HG03097 (cell line): Measurements from ENCODE around the gene DHH.
"Not testable (repeated sequence)": the region's sequence is repeated elsewhere in the genome, so short reads cannot be mapped to it uniquely, and the experiment has no call there.

Experiments used
- ATAC-seq: cut with Tn5 transposase; IDR thresholded peaks from one replicate; pipeline ENCODE4 v1.9.1; 2021; ENCODE audit not compliant: unreplicated experiment, low FRiP score

DHH gene

DNA sequence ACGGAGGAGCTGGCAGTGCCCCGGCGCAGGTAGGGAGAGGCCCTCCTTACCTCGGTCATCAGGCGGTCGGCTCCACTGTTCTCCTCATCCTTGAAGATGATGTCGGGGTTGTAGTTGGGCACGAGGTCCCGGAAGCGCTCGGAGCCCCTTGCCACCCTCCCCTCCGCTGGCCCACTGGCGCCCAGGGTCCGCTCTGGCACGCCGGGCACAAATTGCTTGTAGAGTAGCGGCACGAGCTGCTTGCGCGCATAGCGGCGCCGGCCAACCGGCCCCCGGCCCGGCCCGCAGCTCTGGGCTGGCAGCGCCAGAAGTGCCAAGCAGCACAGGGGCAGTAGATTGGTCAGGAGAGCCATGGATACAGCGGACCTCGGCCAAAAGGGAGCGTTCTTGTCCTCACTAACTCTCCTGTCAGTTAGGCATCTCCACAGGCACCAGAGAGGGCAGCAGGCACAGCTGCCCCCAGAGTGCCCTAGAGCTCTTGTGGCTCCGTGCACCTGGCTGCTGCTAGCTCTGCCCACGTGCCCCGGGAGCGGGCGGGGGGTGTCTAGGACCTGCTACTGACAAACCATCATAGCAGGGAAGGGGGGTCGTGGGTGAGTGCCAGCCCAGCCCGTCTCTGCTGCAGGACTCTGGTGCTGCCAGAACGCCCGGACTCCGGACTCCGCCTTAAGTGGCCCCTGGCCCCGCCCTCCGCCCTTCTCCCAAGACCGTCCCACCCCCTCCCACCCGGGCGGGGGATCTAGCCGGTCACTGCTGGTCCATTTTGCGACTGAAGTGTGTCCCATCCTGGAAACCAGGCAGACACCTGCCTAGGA, at the start of gene DHH:
TSS of gene DHH (minus strand) at position 642 of the 815 bp plus-strand sequence. CDS start at position 353, 289 bp downstream.
- no peak for ATAC-seq

DNA sequence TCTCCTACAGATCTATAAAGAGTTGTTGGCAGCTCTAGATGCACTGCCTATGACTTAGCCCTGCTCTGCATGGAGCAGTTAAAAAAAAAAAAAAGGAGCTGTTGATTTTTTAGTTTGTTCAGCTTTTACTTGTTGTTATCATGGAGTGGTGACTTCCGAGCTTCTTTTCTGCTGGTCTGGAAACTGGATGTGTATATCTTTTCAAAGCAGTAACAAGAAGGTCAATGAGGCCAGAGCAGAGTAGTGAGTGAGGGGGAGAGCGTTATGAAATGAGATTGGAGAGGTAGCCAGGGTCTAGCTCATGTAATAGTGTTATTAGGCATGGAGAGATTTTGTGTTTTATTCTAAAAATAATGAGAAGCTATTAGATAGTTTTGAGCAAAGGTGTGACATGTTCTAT, 49.8 kb upstream of the DHH start:
- no peak for ATAC-seq

DNA sequence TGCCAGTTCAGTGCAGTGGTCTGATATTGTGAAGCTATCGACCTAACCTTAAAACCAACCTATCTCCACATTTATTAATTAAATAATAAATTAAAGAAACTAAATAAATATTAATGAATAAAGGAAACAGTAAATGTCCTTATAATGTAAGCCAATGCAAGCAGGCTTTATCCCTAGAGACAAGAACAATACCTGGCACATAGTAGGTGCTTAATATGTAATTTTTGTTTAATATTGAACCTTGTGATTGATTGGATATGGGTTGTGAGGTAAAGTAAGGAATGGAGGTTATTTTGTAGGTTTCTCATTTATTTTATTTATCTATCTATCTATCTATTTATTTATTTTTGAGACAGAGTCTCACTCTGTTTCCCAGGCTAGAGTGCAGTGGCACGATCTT, 44.4 kb upstream of the DHH start:
- ATAC-seq: no peak

DNA sequence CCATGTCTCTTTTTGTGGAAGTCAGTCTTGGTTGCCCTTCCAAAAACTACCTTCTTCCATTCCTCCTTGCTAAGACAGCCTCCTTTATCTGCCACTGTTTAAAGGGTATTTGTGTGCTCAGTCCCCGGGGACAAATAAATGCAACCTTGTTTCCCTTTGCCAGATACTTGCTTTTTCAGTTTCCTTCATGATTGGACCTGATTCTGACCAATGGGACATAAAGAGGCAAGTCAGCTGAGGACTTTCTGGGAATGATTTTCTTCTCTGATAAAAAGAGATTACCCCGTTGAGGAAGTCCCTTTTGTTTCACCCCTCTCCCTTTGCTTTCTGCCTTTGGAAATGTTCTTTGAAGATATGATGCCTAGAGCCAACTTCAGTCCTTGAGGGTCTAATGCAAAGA, 44.0 kb upstream of the DHH start:
- no peak for ATAC-seq

DNA sequence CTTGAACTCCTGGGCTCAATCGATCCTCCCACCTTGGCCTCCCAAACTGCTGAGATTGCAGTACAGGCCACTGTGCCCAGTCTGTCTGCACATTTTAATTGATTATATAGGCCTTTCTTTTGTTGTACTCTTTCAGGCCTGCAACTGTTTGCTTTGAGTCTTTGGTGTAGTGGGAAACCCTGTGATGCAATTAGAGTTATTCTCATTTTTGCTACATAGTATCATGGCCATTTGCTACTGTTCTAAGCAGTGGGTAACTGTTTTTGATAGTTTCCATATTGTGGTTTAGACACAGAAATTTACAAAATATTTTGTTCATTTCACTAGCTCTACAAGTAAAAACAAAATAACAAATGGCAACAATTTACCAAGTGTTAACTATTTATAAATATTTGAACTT, 42.9 kb upstream of the DHH start:
- no peak for ATAC-seq

DNA sequence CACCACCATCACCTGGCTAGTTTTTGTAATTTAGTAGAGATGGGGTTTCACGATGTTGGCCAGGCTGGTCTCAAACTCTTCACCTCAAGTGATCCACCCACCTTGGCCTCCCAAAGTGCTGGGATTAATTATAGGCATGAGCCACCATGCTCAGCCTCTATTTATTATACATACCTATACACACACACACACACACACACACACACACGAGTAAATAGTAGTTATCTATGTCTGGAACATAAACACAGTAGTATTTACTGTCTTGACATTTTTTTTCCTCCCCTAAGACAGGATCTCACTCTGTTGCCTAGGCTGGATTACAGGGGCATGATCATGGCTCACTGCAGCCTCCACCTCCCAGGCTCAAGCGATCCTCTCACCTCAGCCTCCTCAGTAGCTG, 42.4 kb upstream of the DHH start:
- not testable (repeated sequence) for ATAC-seq

DNA sequence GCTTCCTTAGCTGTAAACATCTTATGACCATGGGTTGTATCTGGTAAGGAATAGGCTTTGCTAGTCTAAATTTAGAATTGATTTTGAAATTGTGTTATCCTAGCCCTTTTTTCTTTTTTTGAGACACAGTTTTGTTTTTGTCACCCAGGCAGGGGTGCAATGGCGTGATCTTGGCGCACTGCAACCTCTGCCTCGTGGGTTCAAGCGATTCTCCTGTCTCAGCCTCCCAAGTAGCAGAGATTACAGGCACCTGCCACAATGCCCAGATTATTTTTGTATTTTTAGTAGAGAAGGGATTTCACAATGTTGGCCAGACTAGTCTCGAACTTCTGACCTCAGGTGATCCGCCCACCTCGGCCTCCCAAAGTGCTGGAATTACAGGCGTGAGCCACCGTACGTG, 39.0 kb upstream of the DHH start:
- no peak for ATAC-seq

DNA sequence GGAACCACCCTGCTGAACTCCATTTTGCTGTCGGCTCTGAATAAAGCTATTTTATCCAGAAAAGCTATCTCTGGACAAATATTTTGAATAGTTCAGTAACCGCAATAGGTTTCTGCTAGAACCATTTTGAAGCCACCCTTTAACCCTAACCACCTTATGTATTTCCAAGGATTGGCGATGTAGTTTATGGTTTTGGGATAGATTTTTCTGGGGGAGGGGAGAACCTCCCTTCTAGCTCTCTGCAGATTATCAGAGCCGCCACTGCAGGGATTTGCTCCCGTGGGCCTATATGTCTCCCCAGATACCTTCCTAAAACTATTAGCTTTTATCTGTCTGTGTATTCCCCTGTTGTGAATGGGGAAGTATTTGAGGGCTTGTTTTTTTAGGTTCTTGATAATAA, 38.4 kb upstream of the DHH start:
- ATAC-seq: no peak

DNA sequence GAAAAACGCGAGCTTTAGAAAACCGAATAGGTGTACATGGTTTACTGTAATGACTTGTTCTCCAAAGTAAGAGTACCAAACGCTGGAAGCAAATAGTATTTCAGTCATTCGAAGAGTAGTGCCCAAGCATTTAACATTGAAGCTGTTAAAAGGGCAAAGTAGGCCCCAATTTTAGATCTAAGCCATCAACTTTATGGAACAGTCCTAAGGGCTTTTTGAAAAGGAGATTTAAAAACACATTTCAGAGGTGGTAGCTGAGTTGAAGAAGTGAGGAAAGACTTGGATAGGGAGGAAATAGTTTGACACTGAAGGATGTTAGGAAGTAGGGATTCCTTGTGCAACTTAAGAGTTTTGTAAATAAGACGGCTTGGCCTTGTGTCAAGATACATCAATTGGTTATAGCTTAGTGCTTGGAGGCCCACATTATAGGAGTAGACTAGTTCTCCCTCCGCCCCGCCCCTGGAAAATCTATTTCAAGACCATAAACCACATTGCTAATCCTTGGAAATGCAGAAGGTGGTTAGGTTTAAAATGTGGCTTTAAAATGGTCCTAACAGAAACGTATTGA, 37.4 kb upstream of the DHH start:
- no peak for ATAC-seq

DNA sequence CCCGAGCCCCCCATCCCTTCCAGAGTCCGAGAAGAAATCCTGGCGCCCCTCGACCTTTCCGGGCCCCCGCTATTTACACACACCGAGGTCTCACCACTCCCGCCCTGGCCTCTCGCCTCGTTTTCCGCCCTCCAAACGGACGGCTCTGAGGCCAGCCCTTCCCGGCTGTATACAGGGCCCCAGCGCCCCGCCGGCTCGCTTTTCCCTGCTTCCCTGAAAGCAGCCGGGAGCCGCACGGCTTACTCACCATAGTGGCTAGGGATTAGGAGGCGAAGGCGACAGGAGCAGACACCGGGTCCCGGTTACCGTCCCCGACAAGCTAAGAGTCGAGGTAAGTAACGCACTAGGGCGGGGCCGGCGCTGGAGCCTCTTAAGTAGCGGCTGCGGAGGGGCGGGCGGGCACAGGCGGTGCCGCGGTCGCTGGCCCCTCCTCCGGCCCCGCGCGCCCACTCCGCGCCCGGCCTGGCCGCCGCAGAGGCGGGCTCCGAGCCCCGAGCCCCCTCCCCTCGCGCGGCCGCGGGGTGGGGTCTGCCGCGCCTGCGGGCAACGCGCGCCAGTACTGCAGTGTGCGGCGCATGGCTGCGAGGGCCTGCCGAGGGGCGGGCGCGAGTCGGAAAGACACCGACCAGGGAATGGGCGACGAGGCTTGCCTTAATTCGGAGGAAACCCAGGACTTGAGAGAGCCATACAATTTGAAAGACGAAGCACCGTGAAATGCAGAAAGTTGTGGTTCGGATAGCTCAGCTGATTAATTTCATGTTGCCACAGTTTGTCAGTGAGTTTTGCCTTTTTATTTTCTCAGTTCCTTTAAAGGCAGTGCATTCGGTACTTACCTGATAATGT, 36.7 kb upstream of the DHH start, which contains the start of gene TUBA1B:
TSS of gene TUBA1B (minus strand) at position 345 of the 843 bp plus-strand sequence. CDS start at position 250, 95 bp downstream.
- peak; percentile 75 for ATAC-seq

DNA sequence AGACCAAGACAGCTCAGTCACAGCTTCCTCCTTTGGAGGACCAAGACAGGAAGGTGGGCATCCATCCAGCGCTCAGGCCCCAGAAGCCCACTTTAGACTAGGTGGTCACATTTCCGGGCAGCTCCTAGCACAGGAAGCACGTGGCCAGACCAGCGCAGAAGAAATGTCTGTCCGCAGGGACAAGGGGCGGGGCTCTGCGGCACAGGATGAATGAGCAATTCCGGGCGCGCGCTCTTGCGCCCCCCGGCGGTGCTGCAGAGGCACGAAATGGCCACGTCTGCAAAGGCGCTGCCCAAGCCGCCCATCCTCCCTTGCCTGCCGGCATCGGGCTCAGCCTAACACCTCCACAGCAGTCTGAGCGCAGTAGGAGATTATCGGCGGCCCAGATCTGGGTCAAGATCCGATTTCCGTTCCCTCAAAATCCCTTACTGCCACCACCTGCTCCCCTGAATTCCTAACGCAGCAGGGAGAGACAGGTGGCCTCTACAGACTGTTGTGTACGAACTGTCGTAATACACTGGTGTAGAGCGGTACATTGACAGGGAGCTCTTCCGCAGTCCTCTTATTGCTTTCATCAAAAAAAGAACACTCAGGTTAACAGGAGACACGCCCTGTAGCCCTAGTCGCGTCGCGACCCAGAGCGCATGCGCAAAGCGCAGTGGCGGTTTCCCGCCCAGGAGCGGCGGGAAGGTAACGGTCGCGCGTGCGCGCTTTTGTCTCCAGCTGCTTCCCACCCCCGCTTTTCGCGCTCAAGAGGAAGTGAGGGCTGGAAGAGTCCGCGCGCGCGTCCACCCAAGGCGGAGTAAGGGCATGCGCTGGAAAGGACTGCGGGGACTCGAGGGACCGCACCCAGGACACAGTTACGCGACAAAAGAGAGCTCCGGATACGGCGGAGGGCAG, 35.8 kb upstream of the DHH start:
- ATAC-seq: peak; percentile 42

DNA sequence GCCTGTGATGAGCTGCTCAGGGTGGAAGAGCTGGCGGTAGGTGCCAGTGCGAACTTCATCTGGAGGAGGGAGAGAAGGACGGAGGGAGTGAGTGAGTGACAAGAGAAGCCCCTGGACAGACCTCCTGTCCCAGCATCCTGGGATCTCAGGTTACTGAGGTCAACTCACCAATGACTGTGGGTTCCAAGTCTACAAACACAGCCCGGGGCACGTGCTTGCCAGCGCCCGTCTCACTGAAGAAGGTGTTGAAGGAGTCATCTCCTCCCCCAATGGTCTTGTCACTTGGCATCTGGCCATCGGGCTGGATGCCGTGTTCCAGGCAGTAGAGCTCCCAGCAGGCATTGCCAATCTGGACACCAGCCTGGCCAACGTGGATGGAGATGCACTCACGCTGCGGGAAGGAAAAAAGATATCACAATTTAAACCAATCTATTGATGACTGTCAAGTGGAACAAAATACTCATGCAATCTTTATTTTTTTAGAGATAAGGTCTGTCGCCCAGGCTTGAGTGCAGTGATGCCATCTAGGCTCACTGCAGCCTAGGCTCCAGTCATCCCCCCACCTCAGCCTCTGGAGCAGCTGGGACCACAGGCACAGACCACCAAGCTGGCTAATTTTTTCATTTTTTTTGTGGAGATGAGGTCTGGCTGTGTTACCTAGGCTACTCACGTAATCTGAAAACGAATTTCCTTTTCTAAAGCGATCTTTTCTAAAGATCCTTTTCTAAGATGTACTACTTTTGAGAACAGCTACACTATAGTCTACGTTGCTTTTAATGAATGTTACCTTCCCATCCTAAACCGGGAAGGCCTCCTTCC, 34.9 kb upstream of the DHH start:
- no peak for ATAC-seq

DNA sequence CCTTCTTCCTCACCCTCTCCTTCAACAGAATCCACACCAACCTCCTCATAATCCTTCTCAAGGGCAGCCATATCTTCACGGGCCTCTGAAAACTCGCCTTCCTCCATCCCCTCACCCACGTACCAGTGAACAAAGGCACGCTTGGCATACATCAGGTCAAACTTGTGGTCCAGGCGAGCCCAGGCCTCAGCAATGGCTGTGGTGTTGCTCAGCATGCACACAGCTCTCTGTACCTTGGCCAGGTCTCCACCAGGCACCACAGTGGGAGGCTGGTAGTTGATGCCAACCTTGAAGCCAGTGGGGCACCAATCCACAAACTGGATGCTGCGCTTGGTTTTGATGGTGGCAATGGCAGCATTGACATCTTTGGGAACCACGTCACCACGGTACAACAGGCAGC, 33.4 kb upstream of the DHH start:
- not testable (repeated sequence) for ATAC-seq

DNA sequence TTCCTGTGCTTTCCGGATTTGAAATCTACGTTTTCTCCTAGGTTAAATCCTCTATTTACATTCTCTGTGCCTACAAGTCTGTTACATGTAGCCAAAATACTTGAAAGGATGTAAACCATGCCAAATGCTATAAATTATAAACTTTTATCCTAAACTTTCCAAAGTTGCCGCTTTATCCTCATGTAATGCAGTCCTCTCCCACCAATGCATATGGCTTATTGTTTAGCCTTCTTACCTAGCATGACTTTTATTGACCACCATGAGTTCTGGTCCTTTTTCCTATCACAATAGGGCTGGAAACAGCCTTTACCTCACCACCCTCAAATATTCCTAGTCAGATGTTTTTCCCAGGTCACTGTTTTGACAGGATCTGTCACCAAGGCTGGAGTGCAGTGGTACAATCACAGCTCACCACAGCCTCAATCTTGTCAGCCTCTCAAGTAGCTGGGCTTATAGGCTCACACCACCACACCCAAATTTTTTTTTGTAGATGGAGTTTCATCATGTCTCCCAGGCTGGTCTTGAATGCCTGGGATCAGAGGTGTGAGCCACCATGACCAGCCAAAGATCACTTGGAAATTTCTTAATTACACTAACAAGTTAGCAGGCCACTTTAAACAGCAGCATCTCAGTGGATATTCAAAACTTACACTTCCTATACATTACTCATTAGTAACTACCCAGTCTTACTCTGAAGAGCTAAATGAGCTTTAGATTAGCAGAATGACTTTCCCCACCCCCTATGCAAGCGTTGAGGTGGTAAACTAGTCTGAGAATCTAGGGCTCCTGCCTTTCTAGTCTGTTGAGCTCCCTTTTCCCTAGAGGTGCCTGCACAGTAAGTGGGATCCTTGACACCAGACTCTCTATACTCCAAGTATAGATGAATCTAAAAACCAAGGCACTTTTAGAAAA, 32.5 kb upstream of the DHH start:
- ATAC-seq: no peak

DNA sequence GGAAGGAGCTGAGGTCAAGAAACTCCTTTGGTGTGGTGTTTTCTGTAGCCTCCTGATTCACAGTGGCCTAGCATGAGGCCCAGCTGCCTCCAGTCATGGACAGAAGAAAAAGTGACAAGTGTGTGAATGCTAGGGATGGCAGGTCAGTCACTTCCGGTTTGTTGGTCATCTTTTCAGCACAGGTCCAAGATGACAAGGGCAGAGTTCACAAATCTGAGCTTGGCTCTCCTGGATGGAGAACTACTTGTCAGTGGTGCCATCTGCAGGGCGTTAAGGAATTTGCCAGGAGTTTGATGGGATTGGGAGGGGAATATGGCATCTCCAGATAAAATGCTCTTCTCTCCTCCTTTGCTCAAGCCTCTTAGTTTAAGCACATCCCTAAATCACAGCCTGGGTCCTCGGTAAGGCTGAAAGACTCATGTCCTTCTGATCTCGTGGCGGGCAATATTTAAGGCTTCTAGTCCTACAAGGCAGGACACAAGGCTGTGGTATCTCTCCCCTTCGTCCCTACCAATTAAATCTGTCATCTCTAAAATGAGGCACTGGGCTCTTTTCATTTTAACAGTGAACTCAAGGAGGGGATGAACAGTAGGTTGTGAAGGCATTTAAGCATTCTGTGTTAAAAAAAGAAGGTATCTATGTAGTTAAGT, 26.6 kb upstream of the DHH start:
- ATAC-seq: no peak

DNA sequence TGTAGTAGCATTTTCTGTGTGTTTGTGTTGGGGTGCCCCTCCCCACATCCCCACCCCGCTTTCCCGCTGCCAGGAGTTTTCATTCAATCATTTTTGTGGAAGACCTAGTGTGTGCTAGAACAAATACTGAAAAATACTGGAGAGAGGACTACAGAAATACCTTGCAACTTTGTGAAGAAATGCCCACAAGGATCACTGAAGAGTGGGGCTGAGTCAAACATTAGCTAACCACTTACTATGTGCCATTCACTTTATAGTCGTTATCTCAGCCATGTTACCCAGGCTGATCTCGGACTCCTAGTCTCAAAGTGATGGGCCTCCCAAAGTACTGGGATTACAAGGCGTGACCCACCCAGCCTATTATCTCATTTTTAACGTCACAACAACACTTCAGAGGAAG, 16.6 kb upstream of the DHH start:
- ATAC-seq: no peak

DNA sequence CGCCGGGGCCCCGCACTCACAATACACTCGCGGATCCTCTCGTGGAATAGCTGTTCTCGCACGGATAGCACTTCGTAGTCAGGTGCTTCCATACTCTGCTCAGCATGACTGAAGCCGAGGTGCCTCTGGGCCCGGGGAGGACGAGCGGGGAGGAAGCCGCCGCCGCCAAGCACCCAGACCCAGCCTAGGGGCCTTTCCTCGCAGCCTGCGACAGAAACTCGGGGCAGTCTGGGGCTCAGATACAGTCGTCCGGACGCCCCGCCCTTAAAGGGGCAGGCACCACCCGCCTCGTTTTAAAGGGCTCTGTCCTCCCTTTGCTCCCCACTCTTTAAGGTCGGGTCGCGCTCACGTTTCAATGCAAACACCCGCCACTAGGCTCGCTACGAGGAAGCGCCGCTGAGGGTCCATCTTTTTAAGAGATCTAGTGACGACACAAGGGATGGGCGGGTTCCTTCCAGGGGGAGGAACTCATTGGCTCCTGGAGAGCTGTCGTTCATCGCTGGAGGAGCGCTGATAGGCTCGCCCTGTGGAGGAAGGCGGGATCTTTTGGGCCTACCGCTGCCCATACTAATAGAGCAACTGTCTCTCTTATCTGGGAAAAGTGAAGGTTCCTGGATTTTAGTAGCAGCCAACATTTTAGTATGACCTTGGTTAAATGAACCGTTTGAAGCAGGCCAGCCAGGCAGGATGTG, 16.0 kb upstream of the DHH start, which contains the start of gene LMBR1L:
TSS of gene LMBR1L (minus strand) at position 384 of the 692 bp plus-strand sequence. CDS start at position 92, 292 bp downstream.
- peak; percentile 98 for ATAC-seq
